Middle frontal gyrus (tissue), 1 donor: ENCODE data around the gene PLP2.

Experiments
- DNase-seq: peaks from one replicate; pipeline ENCODE4 v3.0.0-alpha.2; 2015; ENCODE audit warnings: low spot score; ENCODE audit errors: extremely low spot score

The PLP2 gene

DNA sequence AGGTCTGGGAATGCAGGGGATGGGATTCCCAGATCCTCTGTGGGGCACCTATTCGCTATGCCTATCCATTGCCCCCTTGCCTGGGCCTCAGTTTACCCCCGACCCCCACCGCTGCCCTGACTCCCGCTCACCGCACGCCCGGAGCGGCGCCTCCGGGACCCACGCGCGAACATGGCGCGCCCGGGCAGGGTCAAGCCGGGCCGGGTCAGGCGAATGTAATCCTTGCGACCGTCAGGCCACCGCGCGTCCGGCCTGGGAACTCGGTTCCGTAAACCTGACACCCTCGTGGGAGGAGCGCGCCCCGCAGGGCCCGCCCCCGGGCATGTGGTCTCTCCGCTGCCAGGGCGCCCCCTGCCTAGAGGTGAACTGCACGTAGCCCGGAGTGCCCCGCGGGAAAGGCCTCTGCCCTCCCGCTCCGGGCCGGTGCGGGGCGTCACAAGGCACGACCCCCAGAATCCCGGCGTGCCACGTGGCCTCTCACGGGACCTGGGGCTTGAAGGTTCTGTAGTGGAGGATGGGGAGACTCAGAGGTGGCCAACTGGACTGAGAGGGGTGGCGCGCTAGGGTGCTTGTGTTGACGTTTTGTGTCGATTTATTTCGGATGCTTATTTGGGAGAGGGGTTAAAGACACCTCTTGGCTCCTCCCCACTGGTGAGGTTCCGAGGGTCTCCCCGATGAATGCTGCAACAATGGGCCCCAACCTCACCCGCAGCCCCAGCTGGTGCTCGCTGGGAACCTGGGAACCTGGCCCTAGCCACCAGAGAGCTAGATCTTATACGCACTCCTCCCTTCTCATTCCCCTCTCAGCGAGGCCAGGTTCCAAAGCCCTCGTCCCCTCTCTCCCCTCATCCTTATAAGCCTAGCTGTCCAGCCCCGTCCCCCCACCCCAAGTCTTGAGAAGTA lies 14.7 kb downstream of the PLP2 start, which contains the start of gene PRICKLE3:
PRICKLE3 (minus strand) TSS at position 249 of the 903 bp plus-strand sequence; CDS start at position 173, 76 bp downstream.
- DNase-seq: no peak

DNA sequence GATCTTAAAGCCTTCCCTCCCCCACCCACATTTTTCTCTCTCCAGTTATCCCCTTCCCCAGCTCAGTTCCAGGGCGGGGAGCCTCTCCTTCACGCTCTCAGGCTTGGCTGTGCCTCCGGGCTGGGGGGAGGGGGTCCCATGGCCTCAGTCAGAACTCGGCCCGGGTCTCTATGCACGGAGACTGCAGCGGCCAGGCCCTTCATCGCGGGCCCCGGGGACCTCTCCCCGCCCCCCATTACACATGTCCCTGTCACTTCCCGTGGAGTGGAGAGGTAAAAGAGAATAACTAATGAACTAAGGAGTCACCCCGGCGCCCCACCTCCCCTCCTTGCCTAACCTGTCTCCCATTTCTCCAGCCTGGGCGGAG lies 15.3 kb downstream of the PLP2 start:
- no peak for DNase-seq

DNA sequence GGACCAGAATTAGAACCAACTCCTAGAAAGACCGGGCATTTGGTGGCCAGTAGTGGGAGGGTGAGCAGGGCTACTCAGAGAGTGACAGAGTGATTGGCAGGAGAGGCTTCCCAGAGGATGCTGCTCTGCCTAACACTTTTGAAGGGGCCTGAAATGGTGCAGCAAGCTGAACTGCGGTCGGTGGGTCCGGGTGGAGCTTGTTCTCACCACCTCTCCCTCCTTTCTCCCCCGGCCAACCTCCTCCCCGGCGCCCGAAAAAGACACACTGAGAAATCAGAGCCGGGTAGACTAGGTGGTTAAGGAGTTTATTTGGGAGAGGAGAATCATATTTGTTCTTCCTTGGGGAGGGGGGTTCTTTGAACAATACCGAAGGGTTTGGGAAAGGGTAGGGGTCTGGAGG lies 15.8 kb downstream of the PLP2 start:
- DNase-seq: no peak

DNA sequence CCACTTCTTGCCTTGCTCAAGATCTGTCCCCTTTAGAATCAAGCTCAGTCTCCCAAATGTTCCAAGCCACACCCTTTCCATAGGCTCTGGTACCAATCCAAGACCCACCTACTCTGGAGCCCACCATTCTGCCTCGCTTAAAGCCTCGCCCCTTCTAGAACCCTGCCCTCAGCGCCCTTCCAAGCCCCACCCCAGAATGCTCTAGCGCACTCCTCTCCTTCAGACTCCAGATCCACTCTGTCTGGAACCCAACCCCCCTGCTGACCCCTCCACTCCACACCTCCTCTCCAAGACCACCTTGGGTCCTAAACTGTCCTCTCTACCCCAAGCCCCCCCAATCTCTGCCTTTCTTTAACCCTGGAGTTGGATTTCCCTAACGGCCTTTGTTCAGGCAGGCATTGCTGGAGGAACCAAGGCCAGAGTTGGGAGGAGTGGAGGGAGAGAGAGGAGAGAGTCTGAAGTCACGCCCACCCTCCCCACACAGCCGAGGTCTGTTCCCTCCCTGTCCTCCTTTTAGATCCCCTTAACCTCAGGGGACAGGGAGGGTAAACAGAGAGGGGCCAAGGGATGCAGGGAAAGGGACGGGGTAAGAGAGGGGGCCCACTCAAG lies 16.9 kb downstream of the PLP2 start:
- DNase-seq: no peak

DNA sequence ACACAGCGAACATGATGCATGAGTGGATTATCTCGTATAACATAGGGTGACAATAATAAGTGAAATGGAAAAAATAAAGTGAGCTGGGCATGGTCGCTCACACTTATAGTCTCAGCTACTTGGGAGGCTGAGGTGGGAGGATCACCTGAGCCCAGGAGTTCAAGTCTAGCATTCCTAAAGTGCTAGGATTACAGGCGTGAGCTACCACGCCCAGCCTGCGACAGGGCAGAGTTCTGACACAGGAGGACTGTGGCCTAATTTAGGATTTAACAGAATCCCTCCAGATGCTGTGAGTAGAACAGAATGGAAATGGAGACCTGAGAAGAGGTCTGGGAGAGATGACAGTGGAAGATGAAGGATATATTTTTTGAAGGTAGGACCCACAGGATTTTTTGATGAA lies 17.9 kb downstream of the PLP2 start:
- DNase-seq: no peak

DNA sequence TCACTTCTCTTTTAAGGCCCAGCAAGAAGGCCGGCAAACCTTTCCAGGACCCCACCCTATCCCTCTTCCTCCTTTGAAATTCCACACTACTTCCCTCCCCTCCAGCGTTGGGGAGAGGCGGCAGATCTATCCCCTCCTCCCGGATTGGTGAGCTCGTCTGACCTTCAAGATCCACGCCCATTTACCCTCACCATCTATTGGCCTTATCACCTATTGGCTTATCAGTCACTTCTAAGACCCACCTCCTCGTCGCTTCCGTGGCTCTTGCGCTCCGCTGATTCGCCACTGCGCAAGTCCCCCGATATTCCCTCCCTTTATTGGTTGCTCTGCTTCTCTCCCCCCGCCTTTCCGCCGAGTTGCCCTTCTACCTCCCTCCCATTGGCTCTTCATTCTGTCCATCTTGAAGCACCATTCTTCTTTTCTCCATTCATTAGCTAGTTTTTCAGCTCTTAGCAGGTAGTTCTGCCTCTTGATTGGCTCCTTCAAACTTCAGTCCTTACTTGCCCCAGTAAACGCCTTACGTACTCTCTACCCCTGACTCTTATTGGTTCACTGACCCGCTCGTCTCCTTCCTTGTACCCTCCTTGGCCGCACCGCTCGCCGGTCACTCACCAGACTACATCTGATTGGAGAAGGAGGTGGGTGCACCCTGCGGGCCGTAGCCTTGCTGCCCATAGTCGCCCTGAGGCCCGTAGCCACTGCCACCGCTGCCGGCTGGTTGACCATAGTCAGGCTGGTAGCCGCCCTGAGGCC lies 19.3 kb downstream of the PLP2 start:
- DNase-seq: peak; percentile 81

DNA sequence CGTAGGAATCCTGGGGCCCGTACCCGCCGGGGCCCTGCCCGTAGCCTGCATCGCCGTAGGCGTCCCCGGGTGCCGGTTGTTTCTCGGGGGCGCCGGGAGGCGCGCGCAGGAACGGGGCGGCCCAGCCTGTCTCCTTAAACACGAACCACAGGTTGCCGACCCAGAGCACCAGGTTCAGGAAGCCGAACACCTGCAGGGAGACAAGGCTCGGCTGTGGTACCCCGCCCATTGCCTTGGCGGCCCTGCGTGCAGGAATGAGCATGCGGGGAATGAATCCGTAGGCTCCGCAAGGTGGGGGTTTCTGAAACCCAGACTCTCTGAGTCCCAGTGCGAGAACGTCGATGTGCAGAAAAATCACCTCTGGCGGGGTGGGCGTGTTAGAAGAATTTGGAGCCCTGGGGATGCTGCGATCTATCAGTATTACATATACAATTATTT lies 19.9 kb downstream of the PLP2 start:
- no peak for DNase-seq

DNA sequence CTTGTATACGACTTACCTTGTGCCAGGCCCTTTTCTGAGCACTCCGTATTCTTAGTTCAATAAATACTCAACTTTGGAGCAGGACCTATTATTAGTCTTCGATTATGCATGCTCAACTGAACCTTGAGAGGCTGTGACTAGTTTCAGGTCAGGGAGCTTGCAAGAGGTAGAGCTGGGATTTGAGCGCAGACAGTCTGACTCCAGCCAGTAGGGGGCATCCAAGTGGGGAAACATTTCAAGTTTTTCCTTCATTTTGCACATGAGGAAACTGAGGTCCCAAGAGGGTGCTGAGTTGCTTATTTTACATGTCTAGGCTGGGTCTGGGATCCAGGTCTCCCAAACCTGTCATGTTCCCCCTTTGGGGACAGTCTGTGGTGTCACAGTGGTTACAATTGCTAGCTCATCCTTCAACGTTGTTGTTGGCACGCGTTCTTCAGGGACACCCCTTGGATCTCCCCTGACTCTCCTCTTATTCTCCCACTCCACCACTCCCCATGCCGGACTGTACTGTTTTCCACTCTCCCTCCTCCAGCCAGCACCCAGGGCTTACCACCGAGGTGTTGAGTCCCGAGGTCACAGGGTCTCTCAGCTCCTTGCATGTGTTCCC lies 21.1 kb downstream of the PLP2 start:
- no peak for DNase-seq

DNA sequence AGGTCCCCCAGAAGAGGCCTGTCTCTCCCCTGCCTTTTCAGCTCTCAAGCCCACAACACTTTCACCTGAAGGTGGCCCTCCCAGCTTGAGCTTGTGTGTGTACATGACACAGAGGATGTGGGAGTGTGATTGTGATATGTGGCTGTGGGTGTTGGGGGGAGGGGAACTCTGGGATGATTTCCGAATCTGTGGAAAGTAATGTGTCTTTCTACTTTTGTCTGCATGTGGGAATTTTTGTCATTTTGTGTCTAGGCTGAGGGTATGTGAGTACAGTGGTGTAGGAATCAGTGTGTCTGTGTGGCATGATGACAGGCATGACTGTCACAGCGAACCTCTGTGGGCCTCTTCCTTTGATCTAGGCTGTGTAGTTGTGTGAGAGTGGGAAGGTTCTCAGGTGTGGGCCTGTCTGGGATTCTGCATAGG lies 21.9 kb downstream of the PLP2 start:
- no peak for DNase-seq

DNA sequence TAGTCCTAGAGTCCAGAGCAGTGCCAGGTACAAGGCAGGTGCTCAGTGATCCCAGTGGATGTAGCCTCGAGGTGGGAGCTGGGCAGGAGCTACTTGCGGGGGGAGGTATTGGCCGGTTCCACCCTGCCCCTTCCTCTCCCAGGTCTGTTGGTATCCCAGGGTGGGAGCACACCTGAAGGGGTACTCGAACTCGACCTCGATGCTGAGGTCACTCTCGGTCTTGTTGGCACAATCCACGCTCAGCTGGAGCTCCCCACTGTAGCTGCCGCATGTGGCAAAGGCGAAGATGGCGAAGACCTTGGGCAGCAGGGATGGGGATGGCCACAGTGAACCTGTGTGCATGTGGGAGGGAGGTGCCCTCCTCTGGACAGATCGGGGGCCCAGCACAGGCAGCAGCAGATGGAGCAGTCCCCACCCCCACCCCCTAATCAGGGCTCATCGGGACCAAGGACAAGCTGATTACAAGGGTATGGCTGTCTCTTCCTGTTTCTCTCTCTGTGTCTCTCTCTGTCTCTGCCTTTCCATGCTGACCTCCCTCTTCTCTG lies 25.9 kb downstream of the PLP2 start:
- no peak for DNase-seq

DNA sequence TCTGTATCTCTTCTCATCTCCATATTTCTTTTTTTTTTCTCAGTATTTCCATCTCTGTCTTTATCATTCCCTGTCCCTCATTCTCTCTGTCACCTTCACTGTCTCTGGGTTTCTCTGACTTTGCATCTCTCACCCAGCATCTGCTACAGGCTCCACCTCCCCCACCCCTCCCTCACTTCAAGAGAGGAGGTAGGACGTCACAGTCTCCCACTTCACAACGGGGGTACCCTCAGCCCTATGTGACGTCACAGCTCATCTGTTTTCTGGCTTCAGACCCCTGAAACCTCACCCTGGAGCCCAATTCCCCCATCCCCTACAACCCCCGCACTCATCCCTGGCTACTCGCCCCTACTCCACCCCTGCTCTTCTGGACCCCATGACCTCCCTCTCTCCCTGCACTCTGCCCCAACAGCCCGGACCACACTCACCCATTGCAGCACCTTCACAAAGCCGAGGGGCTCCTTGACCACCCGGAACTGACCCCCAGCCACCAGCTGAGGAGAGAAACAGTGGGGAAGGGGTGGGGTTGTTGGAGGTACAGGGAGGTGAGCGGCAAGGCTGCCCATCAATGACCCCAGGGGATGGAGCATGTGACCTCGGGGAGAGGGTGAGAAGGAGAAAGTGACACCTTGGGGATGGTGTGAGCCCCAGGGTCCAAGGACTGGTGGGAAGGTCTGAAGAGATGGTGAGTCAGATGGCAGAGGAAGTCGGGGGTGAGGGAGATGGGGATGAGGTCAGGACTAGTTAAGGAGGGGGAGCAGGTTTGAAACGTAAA lies 27.0 kb downstream of the PLP2 start:
- no peak for DNase-seq

DNA sequence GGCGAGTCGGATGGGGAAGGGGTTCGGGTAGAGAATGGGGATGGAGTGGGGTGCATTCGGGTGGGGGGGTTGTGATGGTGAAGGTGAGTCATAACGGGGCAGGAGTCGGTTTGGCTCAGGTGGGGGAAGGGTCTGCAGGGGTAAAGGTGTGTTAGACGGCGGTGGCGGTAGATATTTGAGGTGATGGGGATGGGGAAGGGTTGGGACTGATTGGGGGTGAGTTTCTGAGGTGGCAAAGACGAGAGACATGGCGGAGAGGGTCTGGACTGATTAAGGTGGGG lies 27.6 kb downstream of the PLP2 start:
- DNase-seq: no peak

DNA sequence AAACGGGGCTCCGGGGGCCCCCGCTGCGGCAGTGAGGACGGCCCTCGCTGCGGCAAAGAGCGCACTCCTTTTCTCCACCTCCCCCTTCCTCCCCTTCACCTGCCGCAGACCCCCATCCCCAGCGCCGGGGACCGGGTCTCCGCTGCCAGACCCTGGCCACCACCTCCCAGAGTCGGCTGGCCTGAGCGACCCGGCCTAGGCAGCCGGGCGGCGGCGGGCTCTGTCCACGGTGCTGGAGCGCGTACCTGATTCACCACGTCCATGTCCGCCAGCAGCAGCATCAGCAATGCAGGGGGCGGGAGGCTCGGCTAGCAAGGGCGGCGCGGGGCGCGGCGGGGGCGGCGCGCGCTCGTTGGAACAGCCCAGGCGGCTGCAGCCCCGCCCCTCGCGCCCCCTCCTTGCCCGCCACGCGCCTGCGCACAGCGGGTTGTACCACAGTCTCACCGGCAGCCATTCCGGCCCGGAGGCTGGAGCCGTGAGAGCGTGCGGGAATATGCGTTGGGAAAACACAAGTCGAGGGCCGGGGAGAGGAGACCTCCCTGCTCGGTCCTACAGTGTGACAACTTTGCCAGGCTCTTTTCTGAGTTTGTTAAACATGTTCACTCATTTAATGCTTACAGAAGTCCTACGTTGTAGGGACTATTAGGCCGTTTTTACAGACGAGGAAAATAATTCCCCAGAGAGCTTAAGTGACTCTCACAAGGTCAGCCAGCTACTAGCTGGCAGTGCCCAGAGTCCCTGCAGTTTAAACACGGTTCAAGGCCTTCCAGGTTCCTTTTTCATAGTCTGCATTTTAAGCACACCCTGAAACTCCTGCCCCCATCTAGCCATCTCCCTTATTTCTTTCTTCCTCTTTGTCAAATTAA lies 28.4 kb downstream of the PLP2 start, which contains the start of gene SYP:
SYP (minus strand) TSS at position 288 of the 866 bp plus-strand sequence; CDS start at position 281, 7 bp downstream.
- DNase-seq: peak; percentile 75

DNA sequence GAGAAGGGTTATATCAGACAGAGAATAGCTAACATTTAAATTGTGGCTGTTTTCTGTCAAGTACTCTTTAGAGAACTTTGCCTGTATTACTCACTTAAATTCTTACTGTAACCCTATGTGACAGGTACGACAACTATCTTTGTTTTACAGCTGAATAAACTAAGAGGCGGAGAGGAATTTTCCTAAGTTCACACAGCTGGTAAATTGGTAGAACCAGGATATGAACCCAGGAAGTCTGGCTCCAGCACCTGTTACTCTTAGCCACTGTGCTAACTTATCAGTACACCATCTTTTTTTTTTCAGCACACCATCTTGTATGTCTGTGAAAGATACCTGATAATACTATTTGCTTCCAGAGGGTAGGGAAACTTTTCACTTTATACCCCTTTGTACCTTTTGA lies 30.3 kb downstream of the PLP2 start:
- no peak for DNase-seq

DNA sequence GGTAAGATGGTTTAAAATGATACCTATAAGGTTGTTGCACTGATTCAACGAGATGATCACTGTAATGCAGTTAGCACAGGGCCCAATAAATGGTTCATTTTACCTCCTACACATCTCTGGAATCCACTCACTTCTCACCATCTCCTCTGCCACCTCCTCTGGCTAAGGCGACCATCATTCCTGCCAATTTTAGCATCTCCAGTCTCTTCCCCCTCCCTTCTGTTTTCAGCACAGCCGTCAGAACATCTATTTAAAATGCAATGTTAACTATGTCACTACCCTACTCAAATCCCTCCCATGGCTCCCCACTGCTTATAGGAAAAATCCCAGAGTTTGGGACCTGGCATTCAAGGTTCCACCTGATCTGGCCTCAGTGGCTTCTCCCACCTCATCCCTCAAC lies 31.8 kb downstream of the PLP2 start:
- DNase-seq: no peak

DNA sequence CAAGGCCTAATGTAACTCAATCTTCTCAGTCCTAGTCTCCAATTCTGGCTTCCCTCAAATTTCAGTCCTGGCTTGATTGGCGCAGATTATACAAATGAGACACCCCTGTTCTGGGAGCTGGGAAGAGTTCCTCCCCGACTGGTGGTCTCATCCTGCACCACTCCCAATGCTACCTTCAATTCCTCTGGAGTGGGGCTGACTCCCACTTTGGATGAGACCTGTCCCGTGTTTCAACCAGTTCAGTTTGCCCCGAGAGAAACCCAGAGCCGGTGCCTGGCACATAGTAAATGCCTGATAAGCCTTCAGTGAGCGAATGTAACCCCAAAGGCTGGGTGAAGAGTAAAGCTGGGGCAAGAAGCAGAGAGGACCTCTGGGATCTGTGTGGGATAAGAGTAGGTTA lies 32.3 kb downstream of the PLP2 start:
- no peak for DNase-seq

DNA sequence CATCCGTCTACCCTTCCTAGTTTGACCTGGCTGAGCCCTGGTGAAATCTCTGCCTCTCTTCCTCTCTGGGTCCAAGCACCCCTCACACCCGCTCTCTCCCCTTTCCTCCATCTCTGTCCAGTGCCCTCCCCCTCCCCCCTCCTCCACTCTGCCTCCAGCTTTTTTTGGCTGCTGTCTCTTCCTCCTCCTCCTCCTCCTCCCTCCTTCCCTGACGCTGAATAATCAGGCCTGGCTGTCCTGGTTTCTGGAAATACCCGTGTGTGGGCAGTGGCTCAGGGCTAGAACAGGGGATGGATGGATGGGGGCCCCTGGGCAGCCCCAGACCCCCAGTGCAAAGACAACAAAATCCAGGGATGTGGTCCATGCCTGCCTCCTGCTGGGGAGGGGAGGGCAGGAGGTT lies 33.0 kb downstream of the PLP2 start:
- DNase-seq: no peak

DNA sequence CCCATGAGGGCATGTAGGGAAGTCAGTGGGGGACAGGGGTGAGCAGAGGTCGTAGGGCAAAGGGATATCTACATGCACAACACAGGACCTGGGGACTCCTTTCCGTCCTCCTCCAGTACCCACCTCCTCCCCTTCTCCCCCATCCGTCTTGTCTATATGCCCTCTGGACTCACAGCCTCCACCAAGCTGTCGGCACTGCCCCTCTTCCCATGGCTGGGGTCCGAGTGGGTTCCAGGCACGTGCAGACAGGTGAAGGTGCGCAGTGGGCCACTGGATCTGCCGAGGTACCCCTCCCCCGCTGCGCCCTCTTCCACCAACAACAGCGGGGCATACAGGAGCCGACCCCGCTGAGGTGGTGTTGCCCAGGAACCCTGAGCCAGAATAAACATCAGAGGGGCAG lies 33.7 kb downstream of the PLP2 start:
- DNase-seq: no peak

DNA sequence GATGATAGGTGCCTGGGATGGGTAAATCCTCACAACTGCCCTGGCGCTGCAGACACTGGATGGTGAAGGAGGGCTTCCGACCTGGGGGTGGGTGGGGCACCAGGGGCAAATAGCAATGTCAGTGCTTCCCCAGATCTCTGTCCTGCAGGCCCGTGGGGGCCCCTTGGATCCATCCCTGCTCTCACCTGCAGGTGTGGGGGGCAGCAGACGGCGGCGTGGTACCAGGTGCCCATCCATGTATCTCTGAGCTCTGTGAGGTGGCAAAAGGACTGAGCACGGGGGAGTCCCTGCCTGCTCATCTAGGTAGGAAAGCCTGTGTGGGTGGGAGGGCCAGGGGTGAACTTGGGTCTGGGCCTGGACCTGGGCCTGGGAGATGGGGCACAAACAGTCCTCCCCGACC lies 34.8 kb downstream of the PLP2 start:
- no peak for DNase-seq

DNA sequence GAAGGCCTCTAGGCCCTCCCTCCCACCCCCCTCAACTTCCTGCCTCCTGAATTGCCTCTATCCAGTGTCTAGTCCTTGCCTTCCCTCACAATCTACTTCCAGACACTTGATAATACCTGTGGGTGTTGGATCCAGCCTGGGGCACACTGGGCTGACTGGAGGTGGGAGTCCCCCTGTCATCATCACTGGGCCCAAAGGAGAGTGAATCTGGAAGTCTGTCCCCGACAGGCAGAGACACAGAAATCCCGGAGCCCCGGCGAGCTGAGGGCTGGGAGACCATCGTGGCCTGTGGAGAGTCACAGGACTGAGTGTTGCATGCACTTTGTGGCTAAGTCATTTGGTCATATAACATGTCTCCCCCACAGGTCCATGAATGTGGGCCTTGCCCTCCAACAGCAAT lies 36.7 kb downstream of the PLP2 start:
- DNase-seq: no peak
